Heart right ventricle (tissue), 16 donors: ENCODE results near the gene TMEM245. TPM values are rescaled to one million over a fixed set of nuclear protein-coding genes. Genes with fewer than 3 reads are reported as not detected.
"Not testable (repeated sequence)": the region's sequence is repeated elsewhere in the genome, so short reads cannot be mapped to it uniquely, and the experiment has no call there.

Experiments used
- ATAC-seq, 8 donors: fragments of 200-7000 bp; cut with Tn5 transposase; one replicate each; pipeline ENCODE4 v1.9.1; 2020; ENCODE audit warnings: mild to moderate bottlenecking in 8 of 8, moderate library complexity in 8 of 8, moderate number of reproducible peaks in 1 of 8
- DNase-seq, 2 donors: peaks; one replicate each; pipeline ENCODE4 v3.0.0-alpha.2; 2020
- H3K27ac ChIP-seq, 10 donors: fragments of 200-600 bp; sonication (generic) in 2 of 10; one replicate each; pipeline versions ENCODE4 v1.5.0 to v1.8.0; 2020 to 2022; ENCODE audit warnings: mild to moderate bottlenecking in 3 of 10
- H3K27me3 ChIP-seq, 7 donors: fragments of 200-600 bp; one replicate each; pipeline ENCODE4 v1.8.0; 2021 to 2022; ENCODE audit warnings: mild to moderate bottlenecking in 2 of 7
- H3K36me3 ChIP-seq, 9 donors: fragments of 200-600 bp; sonication (generic) in 1 of 9; one replicate each; pipeline versions ENCODE4 v1.5.0 to v1.8.0; 2020 to 2022; ENCODE audit warnings: mild to moderate bottlenecking in 2 of 9
- H3K4me1 ChIP-seq, 9 donors: fragments of 200-600 bp; sonication (generic) in 1 of 9; one replicate each; pipeline versions ENCODE4 v1.5.0 to v1.8.0; 2020 to 2022; ENCODE audit warnings: mild to moderate bottlenecking in 4 of 9
- H3K4me3 ChIP-seq, 10 donors: fragments of 200-600 bp; sonication (generic) in 2 of 10; one replicate each; pipeline versions ENCODE4 v1.5.0 to v1.8.0; 2020 to 2022; ENCODE audit warnings: mild to moderate bottlenecking in 7 of 10, moderate library complexity in 2 of 10
- H3K9me3 ChIP-seq, 11 donors: fragments of 200-600 bp in 10 of 11; sonication (generic) in 2 of 11; one replicate each; pipeline versions ENCODE4 v1.5.0 to v1.8.0; 2013 to 2022; ENCODE audit warnings: mild to moderate bottlenecking in 2 of 11, control low read depth in 1 of 11, moderate library complexity in 1 of 11
- CTCF ChIP-seq, 9 donors: fragments of 200-600 bp; sonication (generic) in 2 of 9; IDR thresholded peaks; one replicate each; pipeline versions ENCODE4 v1.5.0 to v1.8.0; 2021 to 2022; ENCODE audit warnings: antibody characterized with exemption in 9 of 9, mild to moderate bottlenecking in 5 of 9, moderate library complexity in 1 of 9
- WGBS, 2 donors: extraction: QIAGEN DNeasy Blood & Tissue Kit; methylation state at CpG; one replicate each; pipeline ENCODE4 v1.1.7; 2013; ENCODE audit warnings: inconsistent platforms in 1 of 2; 5-methylcytosine and 5-hydroxymethylcytosine counted together
- intact Hi-C, 10 donors: fragments of 100-400 bp; cut with DNase I; formaldehyde crosslinking; loops; one replicate each; pipeline versions ENCODE4 v1.11.1 to v1.14.2; 2022
- polyA plus RNA-seq, 2 donors: library from polyadenylated mRNA; stranded (reverse); fragments of 200-250 nt; gene quantifications; one replicate each; pipeline ENCODE4 v1.2.3, GENCODE V29; 2013
- total RNA-seq, 10 donors: library from RNA; stranded (reverse); fragmentation: NEBNext Ultra II Directional in 3 of 10; extraction: Animal tissue kit (Norgen Biotek cat#: 25700) in 3 of 10; gene quantifications; one replicate each; pipeline versions ENCODE4 v1.2.1 to v1.2.4, GENCODE V29; 2021 to 2023
- donor health status: Arrhythmogenic right ventricular cardiomyopathy.
- donor health status: ischemic (EF 13 %, LVEDD 7.1; RV severe dilation, severe dysfunction).
- donor health status: healthy with polysubstance abuse.
- donor health status: DM: no; HTN: yes; CAD: no.
- donor health status: DM: no; HTN: no; CAD: no.
- donor health status: ischemic (EF 25% LVEDD 6.9; RV normal size, moderate dysfunction).
- donor health status: ischemic (EF 25% LVEDD 5.7; RV mildly dilated, moderate dysfunction).
- donor health status: healthy.
- donor health status: DM: yes; HTN: yes; CAD: no.
- donor health status: Ischemic cardiomyopathy.
- donor health status: ischemic (EF 35%, LVEDD 5.7; RV mildly dilated, moderate dysfunction).
- donor health status: nonischemic (EF 11% LVEDD 7.7; RV severe dilation, severe dysfunction).
- donor health status: DM: yes; HTN: yes; CAD: no.
- donor health status: PGD.
- donor health status: ischemic (EF 29% LVEDD 5.4; RV normal size, mild dysfunction).
- donor health status: nonischemic (EF 23%, LVEDD 6.1; RV moderate dilation, normal function).

Gene TMEM245
- total and polyA plus RNA-seq, 12 donors = 17.0 to 152 (median 96.2) TPM

GRCh38 chr9:109129470-109130197 is 9.9 kb upstream of the TMEM245 start:
- no peak for DNase-seq
- H3K36me3 ChIP-seq = no peaks in the 10 kb centered on the region
- H3K4me3 ChIP-seq = no peak overlapping the region
- no peak for ATAC-seq
- no peaks in the 10 kb centered on the region for H3K27me3 ChIP-seq
- peaks cover 0 to 12% (median 4%) of the 10 kb centered on the region in 9 donors for H3K4me1 ChIP-seq
- no peaks in the 10 kb centered on the region for H3K9me3 ChIP-seq
- H3K27ac ChIP-seq = no peak overlapping the region
- intact Hi-C loops = no loop called here
- no peak for TF ChIP-seq CTCF (IDR thresholded peaks at IDR 0.05)
- WGBS, 2 donors = 86 to 91% methylated on average over 6 of the region's 6 CpGs

- DNase-seq, intact Hi-C loops, H3K27me3 ChIP-seq, H3K4me3 ChIP-seq, H3K27ac ChIP-seq, ATAC-seq, H3K9me3 ChIP-seq, H3K4me1 ChIP-seq, H3K36me3 ChIP-seq: not testable (repeated sequence)
- 80 to 83% methylated on average over 4 of the region's 4 CpGs for WGBS, 2 donors
Observed at GRCh38 chr9:109126671-109127070, 6.9 kb upstream of the TMEM245 start.

GRCh38 chr9:109124121-109124520 is 4.4 kb upstream of the TMEM245 start:
- no peaks in the 10 kb centered on the region for H3K36me3 ChIP-seq
- H3K27me3 ChIP-seq = no peaks in the 10 kb centered on the region
- peaks cover 0 to 8% (median 4%) of the 10 kb centered on the region in 9 donors for H3K4me1 ChIP-seq
- no peak for ATAC-seq
- 50 to 55% methylated on average over 2 of the region's 2 CpGs for WGBS, 2 donors
- H3K9me3 ChIP-seq = no peaks in the 10 kb centered on the region
- H3K27ac ChIP-seq = no peak overlapping the region
- H3K4me3 ChIP-seq = no peak overlapping the region
- DNase-seq = no peak
- intact Hi-C loops = no loop called here
- TF ChIP-seq CTCF (IDR thresholded peaks at IDR 0.05) = no peak

GRCh38 chr9:109122726-109123621 is 3.2 kb upstream of the TMEM245 start:
- intact Hi-C loops = no loop called here
- no peaks in the 10 kb centered on the region for H3K36me3 ChIP-seq
- peaks cover 0 to 17% (median 13%) of the 10 kb centered on the region in 9 donors for H3K4me1 ChIP-seq
- WGBS, 2 donors = 81 to 85% methylated on average over 12 of the region's 12 CpGs
- H3K9me3 ChIP-seq = no peaks in the 10 kb centered on the region
- no peaks in the 10 kb centered on the region for H3K27me3 ChIP-seq
- no peak for TF ChIP-seq CTCF (IDR thresholded peaks at IDR 0.05)
- no peak overlapping the region for H3K4me3 ChIP-seq
- no peak for DNase-seq
- ATAC-seq = no peak
- H3K27ac ChIP-seq = no peak overlapping the region
